Measurements from ENCODE around the gene CCDC33. TPM values are rescaled to one million over a fixed set of nuclear protein-coding genes. Genes with fewer than 3 reads are reported as not detected.
A peak's percentile ranks its signal among the peaks of the same experiment; 100 is the strongest.

The CCDC33 gene
- total RNA-seq, 1 donor from 2014 or later, result 0.41 TPM

DNA sequence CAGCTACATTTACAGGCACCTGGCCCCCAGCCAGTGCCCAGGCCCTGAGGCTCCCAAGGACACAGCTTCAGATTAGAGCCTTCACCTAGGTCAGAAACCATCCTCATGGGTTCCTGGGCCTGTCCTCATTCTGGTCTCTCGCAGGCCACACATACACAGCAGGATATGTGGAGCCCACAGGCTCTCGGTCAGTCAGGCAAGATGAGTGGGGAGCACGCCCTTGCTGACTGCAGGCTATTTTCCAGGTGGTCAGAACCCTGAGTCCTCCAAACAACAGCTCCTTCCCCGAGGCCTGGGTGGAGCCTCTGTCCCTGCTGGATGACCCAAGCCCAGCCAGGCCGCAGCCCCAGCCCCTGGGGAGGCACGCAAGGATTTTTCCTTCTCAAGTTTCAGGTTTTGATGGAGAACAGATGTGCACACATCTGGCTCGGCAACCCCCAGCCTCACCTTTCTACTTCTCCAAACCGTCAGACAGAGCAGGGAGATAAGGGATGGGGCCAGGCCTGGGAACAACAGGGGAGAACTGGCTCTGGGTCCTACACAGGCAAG lies 35.2 kb upstream of the CCDC33 start:
- Histone ChIP-seq H3K27me3 (ENCODE audit: insufficient read depth, low read length) (no peaks in the 10 kb centered on the region), H2AFZ (ENCODE audit: low read depth, low read length) (no peak overlapping the region), H3K4me3 (ENCODE audit: insufficient read depth, low read depth, low read length) (peak overlapping the region; percentile 20), H3K4me2 (ENCODE audit: low read length) (peak overlapping the region; percentile 64), H4K20me1 (ENCODE audit: insufficient read depth, low read length) (no peaks in the 10 kb centered on the region), H3K27ac (ENCODE audit: low read depth, low read length) (peak overlapping the region; percentile 74), H3K79me2 (ENCODE audit: insufficient read depth, low read length) (no peaks in the 10 kb centered on the region), H3K36me3 (ENCODE audit: insufficient read depth, low read length) (no peaks in the 10 kb centered on the region), H3K4me1 (ENCODE audit: insufficient read depth, low read length) (peaks cover 64% of the 10 kb centered on the region), H3K9ac (ENCODE audit: low read length) (peak overlapping the region; percentile 59), H3K9me3 (ENCODE audit: insufficient read depth, low read depth, low read length) (no peaks in the 10 kb centered on the region)
- H3K4me3 Mint-ChIP-seq (ENCODE audit: unreplicated experiment), result peak overlapping the region; percentile 5
- H3K36me3 Mint-ChIP-seq (ENCODE audit: low read depth, unreplicated experiment), result peaks cover 5% of the 10 kb centered on the region
- H3K27ac Mint-ChIP-seq (ENCODE audit: unreplicated experiment), result no peak overlapping the region
- no peak for FAIRE-seq
- peaks cover 2% of the 10 kb centered on the region for H3K9me3 Mint-ChIP-seq (ENCODE audit: unreplicated experiment)
- peaks cover 34% of the 10 kb centered on the region for H3K4me1 Mint-ChIP-seq (ENCODE audit: low read depth, unreplicated experiment)
- TF ChIP-seq EZH2 (IDR thresholded peaks at IDR 0.05; ENCODE audit: insufficient read depth, low read length), result no peak
- TF ChIP-seq, protein P1, sequence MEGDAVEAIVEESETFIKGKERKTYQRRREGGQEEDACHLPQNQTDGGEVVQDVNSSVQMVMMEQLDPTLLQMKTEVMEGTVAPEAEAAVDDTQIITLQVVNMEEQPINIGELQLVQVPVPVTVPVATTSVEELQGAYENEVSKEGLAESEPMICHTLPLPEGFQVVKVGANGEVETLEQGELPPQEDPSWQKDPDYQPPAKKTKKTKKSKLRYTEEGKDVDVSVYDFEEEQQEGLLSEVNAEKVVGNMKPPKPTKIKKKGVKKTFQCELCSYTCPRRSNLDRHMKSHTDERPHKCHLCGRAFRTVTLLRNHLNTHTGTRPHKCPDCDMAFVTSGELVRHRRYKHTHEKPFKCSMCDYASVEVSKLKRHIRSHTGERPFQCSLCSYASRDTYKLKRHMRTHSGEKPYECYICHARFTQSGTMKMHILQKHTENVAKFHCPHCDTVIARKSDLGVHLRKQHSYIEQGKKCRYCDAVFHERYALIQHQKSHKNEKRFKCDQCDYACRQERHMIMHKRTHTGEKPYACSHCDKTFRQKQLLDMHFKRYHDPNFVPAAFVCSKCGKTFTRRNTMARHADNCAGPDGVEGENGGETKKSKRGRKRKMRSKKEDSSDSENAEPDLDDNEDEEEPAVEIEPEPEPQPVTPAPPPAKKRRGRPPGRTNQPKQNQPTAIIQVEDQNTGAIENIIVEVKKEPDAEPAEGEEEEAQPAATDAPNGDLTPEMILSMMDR (IDR thresholded peaks at IDR 0.05; ENCODE audit: insufficient read depth, low read depth, low read length), result no peak
- peaks cover 23% of the 10 kb centered on the region for H3K27me3 Mint-ChIP-seq (ENCODE audit: low read depth, unreplicated experiment)
- DNase-seq (ENCODE audit: low read depth), result peak; percentile 41

DNA sequence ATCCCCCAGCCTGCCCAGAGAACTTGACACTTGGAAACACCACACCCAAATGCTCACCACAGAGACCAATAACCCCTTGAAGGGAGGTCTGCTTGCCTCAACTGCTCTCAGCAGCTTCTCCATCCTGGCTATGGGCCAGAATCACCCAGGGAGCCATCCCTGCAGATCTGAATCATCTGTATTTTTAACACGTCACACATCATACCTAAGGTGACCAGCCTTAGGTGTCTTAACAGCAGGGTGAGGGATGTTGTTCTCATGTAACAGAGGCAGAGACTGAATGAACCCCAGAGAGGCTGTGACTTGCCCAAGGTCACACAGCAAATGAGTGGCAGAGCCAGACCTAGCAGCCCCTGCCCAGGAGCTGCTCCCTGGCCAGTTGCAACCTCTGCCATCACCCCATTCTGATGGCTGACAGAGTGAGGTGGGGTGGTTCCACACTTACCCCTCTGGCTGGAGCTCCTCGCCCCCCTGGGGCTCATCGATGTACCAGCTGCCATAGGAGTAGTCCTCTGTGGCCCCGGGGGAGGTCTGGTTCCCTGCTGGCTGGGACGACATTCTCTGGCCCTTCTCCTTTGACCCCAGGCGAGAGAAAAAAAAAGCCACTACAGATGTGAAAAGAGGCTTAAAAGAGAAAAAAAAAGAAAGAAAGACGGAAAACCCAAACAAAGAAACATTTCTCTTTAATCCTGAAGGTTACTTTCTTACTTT lies 34.3 kb upstream of the CCDC33 start:
- Histone ChIP-seq H3K27ac (ENCODE audit: low read depth, low read length) (peak overlapping the region; percentile 74), H4K20me1 (ENCODE audit: insufficient read depth, low read length) (no peaks in the 10 kb centered on the region), H3K79me2 (ENCODE audit: insufficient read depth, low read length) (no peaks in the 10 kb centered on the region), H3K4me2 (ENCODE audit: low read length) (peak overlapping the region; percentile 64), H3K36me3 (ENCODE audit: insufficient read depth, low read length) (no peaks in the 10 kb centered on the region), H3K4me3 (ENCODE audit: insufficient read depth, low read depth, low read length) (no peak overlapping the region), H3K27me3 (ENCODE audit: insufficient read depth, low read length) (no peaks in the 10 kb centered on the region), H3K9ac (ENCODE audit: low read length) (peak overlapping the region; percentile 59), H3K4me1 (ENCODE audit: insufficient read depth, low read length) (peaks cover 60% of the 10 kb centered on the region), H2AFZ (ENCODE audit: low read depth, low read length) (no peak overlapping the region), H3K9me3 (ENCODE audit: insufficient read depth, low read depth, low read length) (no peaks in the 10 kb centered on the region)
- peaks cover 8% of the 10 kb centered on the region for H3K36me3 Mint-ChIP-seq (ENCODE audit: low read depth, unreplicated experiment)
- H3K27ac Mint-ChIP-seq (ENCODE audit: unreplicated experiment), result no peak overlapping the region
- H3K4me1 Mint-ChIP-seq (ENCODE audit: low read depth, unreplicated experiment), result peaks cover 31% of the 10 kb centered on the region
- H3K9me3 Mint-ChIP-seq (ENCODE audit: unreplicated experiment), result peaks cover 2% of the 10 kb centered on the region
- H3K27me3 Mint-ChIP-seq (ENCODE audit: low read depth, unreplicated experiment), result peaks cover 28% of the 10 kb centered on the region
- H3K4me3 Mint-ChIP-seq (ENCODE audit: unreplicated experiment), result peak overlapping the region; percentile 69
- DNase-seq (ENCODE audit: low read depth) (peak; percentile 62), FAIRE-seq (no peak)
- TF ChIP-seq, protein P1 (IDR thresholded peaks at IDR 0.05; ENCODE audit: insufficient read depth, low read depth, low read length), result no peak
- no peak for TF ChIP-seq EZH2 (IDR thresholded peaks at IDR 0.05; ENCODE audit: insufficient read depth, low read length)
